CD4-positive, alpha-beta T cell (primary cell): ENCODE data around the gene OR2D3. TPM values are rescaled to one million over a fixed set of nuclear protein-coding genes. Genes with fewer than 3 reads are reported as not detected.

ENCODE experiments used
- ATAC-seq: fragments of 200-7000 bp; cut with Tn5 transposase; one replicate; pipeline ENCODE4 v1.10.0; 2022; ENCODE audit warnings: mild to moderate bottlenecking; ENCODE audit not compliant: poor library complexity
- CTCF ChIA-PET: fragments of 350-600 bp; sonication (Branson Sonifier 250); formaldehyde crosslinking; loops from one replicate; lab custom pipeline; 2021; ENCODE audit warnings: antibody characterized with exemption, inconsistent platforms; lab: Charles Lee
- POLR2A ChIA-PET: fragments of 350-600 bp; sonication (Branson Sonifier 250); formaldehyde crosslinking; loops from one replicate; lab custom pipeline; 2021; ENCODE audit warnings: antibody characterized with exemption, inconsistent platforms; lab: Charles Lee
- DNase-seq, 14 experiments: peaks; one replicate each; pipeline ENCODE4 v3.0.0-alpha.2; 2013 to 2020; ENCODE audit warnings: mixed read lengths in 2 of 14
- H3K27ac ChIP-seq, 2 donors: one replicate each; pipeline versions ENCODE4 v1.5.1 to v1.7.0; 2013; ENCODE audit warnings: low read length in 2 of 2, low read depth in 1 of 2, mild to moderate bottlenecking in 1 of 2
- H3K27me3 ChIP-seq, 2 experiments: 1 replicate in 1 of 2; 2 replicates in 1 of 2; pipeline versions ENCODE4 v1.6.1 to v1.7.0; 2013; ENCODE audit warnings: low read length in 2 of 2, control low read depth in 1 of 2, mild to moderate bottlenecking in 1 of 2, moderate library complexity in 1 of 2; ENCODE audit not compliant: insufficient read depth in 2 of 2, control insufficient read depth in 1 of 2
- H3K36me3 ChIP-seq: one replicate; pipeline ENCODE4 v1.6.1; 2013; ENCODE audit warnings: low read length, control low read depth; ENCODE audit not compliant: insufficient read depth
- H3K4me1 ChIP-seq: one replicate; pipeline ENCODE4 v1.6.1; 2013; ENCODE audit warnings: low read length, control low read depth; ENCODE audit not compliant: insufficient read depth
- H3K4me3 ChIP-seq: one replicate; pipeline ENCODE4 v1.5.1; 2013; ENCODE audit warnings: mild to moderate bottlenecking, low read length, moderate library complexity
- H3K9me3 ChIP-seq, 2 experiments: 1 replicate in 1 of 2; 2 replicates in 1 of 2; pipeline versions ENCODE4 v1.6.1 to v1.7.0; 2013; ENCODE audit warnings: low read length in 2 of 2, mild to moderate bottlenecking in 2 of 2, control low read depth in 1 of 2, moderate library complexity in 1 of 2; ENCODE audit not compliant: control insufficient read depth in 1 of 2, insufficient read depth in 1 of 2
- H3K27ac Mint-ChIP-seq: one replicate; pipeline ENCODE4 v1.8.0; 2020; ENCODE audit warnings: mixed read lengths
- H3K27me3 Mint-ChIP-seq: one replicate; pipeline ENCODE4 v1.8.0; 2021; ENCODE audit warnings: mixed read lengths
- H3K36me3 Mint-ChIP-seq: one replicate; pipeline ENCODE4 v1.8.0; 2021; ENCODE audit warnings: low read depth, mixed read lengths
- H3K4me1 Mint-ChIP-seq: one replicate; pipeline ENCODE4 v1.8.0; 2021; ENCODE audit warnings: low read depth, mixed read lengths
- H3K4me3 Mint-ChIP-seq: one replicate; pipeline ENCODE4 v1.8.0; 2020; ENCODE audit warnings: mild to moderate bottlenecking, mixed read lengths
- H3K9me3 Mint-ChIP-seq: one replicate; pipeline ENCODE4 v1.8.0; 2020; ENCODE audit warnings: mixed read lengths
- intact Hi-C, 2 experiments: fragments of 100-400 bp; cut with DNase I in 1 of 2; cut with micrococcal nuclease in 1 of 2; formaldehyde crosslinking; loops; one replicate each; pipeline versions ENCODE4 v1.15.1 to v1.9.0; 2023 to 2025; cut with DNase I, micrococcal nuclease
- total RNA-seq, 174 experiments: library from RNA in 2 of 174; stranded (reverse) in 2 of 174; gene quantifications; one replicate each; pipeline ENCODE4 v1.2.3 and lab custom pipeline; 2021 to 2026
- TF ChIP-seq, protein P1 (sequence below): fragments of 200-600 bp; IDR thresholded peaks from one replicate; pipeline ENCODE4 v1.8.0; 2022; ENCODE audit warnings: antibody characterized with exemption, mild to moderate bottlenecking

The OR2D3 gene
- total RNA-seq, 2 experiments from 2014 or later = not detected

DNA sequence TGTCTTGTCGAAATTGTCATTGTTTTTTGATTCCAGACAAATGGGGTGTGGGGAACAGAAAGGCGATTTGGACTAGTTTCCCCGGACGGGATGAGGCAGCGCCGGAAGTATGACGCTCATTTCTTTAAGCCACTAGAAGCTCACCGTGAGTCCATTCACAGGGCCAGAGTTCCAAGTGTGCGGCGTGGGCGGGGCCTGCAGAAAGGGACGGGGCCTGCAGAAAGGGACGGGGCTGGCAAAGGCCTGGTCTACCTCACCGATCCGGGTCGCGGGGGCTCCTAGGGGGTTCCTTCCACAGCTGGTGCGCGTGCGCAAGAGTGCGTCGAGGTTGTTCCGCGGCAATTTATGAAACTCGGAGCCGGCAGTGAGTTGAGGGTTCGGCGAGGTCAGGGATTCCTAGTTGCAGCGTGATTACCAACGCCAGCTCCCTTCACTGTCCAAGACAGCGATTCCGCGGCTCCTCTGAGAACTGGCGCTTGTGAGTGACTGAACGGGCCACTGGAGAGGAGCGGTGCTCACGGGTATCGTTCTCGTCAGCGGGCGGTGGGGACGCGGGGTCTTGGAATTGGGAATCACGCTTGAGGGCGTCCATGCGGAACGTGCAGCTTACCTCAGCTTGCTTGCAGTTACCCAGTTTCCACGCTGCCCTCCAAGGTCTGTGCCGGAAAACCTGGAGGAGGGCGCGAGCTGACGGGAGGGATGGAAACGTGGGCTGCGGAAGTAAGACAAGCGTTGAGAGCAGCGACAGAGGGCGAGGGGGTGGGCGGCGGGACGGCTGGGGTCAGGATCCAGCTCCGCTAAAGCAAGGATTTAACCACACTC is 5.6 kb downstream of the OR2D3 start, which contains the start of gene ZNF215:
ZNF215 (plus strand) TSS at position 219 of the 822 bp plus-strand sequence. CDS start 5,847 bp downstream, outside the sequence.
- peaks cover 7% of the 10 kb centered on the region for H3K4me1 ChIP-seq
- peaks cover 17 to 28% of the 10 kb centered on the region in 2 experiments for H3K27me3 ChIP-seq
- H3K9me3 Mint-ChIP-seq = no peaks in the 10 kb centered on the region
- H3K9me3 ChIP-seq = peaks cover 0 to 7% of the 10 kb centered on the region in 2 experiments
- peak within 1 kb of the TSS; percentile 50 for H3K4me3 ChIP-seq
- peaks cover 49% of the 10 kb centered on the region for H3K27me3 Mint-ChIP-seq
- TF ChIP-seq, protein P1, sequence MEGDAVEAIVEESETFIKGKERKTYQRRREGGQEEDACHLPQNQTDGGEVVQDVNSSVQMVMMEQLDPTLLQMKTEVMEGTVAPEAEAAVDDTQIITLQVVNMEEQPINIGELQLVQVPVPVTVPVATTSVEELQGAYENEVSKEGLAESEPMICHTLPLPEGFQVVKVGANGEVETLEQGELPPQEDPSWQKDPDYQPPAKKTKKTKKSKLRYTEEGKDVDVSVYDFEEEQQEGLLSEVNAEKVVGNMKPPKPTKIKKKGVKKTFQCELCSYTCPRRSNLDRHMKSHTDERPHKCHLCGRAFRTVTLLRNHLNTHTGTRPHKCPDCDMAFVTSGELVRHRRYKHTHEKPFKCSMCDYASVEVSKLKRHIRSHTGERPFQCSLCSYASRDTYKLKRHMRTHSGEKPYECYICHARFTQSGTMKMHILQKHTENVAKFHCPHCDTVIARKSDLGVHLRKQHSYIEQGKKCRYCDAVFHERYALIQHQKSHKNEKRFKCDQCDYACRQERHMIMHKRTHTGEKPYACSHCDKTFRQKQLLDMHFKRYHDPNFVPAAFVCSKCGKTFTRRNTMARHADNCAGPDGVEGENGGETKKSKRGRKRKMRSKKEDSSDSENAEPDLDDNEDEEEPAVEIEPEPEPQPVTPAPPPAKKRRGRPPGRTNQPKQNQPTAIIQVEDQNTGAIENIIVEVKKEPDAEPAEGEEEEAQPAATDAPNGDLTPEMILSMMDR = no peak
- H3K36me3 Mint-ChIP-seq = no peaks in the 10 kb centered on the region
- ChIA-PET POLR2A (no interaction called here), CTCF (no interaction called here)
- peak within 1 kb of the TSS; percentile 81 for H3K4me3 Mint-ChIP-seq
- intact Hi-C loops = no loop called here
- H3K4me1 Mint-ChIP-seq = peaks cover 26% of the 10 kb centered on the region
- DNase-seq (peak in 9 of 14 experiments; percentile 1 to 68 (median 26)), ATAC-seq (peak; percentile 71)
- no peak within 1 kb of the TSS for H3K27ac ChIP-seq
- peak within 1 kb of the TSS; percentile 63 for H3K27ac Mint-ChIP-seq
- no peaks in the 10 kb centered on the region for H3K36me3 ChIP-seq

DNA sequence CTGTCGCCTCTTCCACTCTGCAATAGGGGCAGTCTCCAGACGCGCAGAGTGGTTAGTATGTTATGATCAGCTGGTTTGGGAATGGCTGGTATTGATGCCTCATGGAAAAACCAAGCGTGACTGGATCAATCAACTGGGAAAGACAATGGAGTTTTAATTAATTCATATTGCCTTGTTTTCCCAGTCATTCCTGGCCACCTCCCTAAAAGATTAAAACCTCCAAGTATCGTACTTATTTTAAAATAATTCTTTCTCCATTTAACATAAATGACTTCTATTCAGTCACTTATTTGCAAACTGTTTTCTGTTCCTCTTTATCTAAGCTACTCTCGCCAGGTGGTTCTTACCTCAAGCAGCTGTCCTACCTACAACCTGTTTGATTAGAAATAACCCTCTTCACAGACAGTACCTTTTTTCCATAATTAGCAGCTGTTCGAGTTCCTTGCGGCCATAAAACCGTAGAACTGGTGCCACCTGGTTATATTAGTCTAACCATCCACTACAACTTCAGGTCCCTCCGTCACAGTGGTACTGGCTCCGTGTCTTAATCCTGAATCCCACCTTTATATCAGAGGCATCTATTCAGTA is 6.3 kb downstream of the OR2D3 start:
- Histone ChIP-seq H3K9me3 (peaks cover 0 to 7% of the 10 kb centered on the region in 2 experiments), H3K36me3 (no peaks in the 10 kb centered on the region), H3K4me1 (peaks cover 7% of the 10 kb centered on the region), H3K27me3 (peaks cover 17 to 24% of the 10 kb centered on the region in 2 experiments), H3K4me3 (peak overlapping the region; percentile 50), H3K27ac (no peak overlapping the region)
- Mint-ChIP-seq H3K4me3 (peak overlapping the region; percentile 81), H3K27me3 (peaks cover 45% of the 10 kb centered on the region), H3K9me3 (no peaks in the 10 kb centered on the region), H3K27ac (peak overlapping the region; percentile 63), H3K36me3 (no peaks in the 10 kb centered on the region), H3K4me1 (peaks cover 30% of the 10 kb centered on the region)
- DNase-seq (no peak), ATAC-seq (no peak)
- intact Hi-C loops = no loop called here
- ChIA-PET POLR2A (no interaction called here), CTCF (no interaction called here)
- TF ChIP-seq, protein P1 = no peak

DNA sequence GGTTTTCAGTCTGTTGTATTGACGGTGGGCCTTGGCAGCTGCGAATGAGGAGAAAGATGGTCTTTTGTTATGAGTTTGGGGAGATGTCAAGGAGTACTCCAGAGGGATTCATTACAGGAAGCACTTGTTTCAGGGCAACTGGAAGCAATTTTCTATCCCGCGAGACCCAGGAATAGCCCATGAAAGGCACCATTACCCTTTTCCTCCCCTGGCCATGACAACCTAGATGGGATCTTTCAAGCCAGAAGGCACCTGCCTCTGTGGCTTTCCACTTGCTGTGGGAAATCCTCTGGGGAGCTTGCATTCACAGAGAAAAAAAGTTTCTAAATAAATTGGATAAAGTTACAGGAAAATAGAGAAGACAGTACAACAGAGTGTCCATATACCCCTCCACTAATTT is 8.1 kb downstream of the OR2D3 start:
- Histone ChIP-seq H3K4me1 (peaks cover 7% of the 10 kb centered on the region), H3K36me3 (no peaks in the 10 kb centered on the region), H3K9me3 (peaks cover 0 to 7% of the 10 kb centered on the region in 2 experiments), H3K27ac (no peak overlapping the region), H3K4me3 (no peak overlapping the region), H3K27me3 (peaks cover 23% of the 10 kb centered on the region in 2 experiments)
- no peak overlapping the region for H3K27ac Mint-ChIP-seq
- no peak overlapping the region for H3K4me3 Mint-ChIP-seq
- ATAC-seq (no peak), DNase-seq (no peak)
- H3K9me3 Mint-ChIP-seq = no peaks in the 10 kb centered on the region
- intact Hi-C loops = no loop called here
- POLR2A ChIA-PET = no interaction called here
- peaks cover 40% of the 10 kb centered on the region for H3K4me1 Mint-ChIP-seq
- H3K36me3 Mint-ChIP-seq = no peaks in the 10 kb centered on the region
- CTCF ChIA-PET = no interaction called here
- H3K27me3 Mint-ChIP-seq = peaks cover 46% of the 10 kb centered on the region
- TF ChIP-seq, protein P1 = no peak
